Stomach (tissue), 9 donors: ENCODE measurements around the gene ZBTB17. TPM values are rescaled to one million over a fixed set of nuclear protein-coding genes. Genes with fewer than 3 reads are reported as not detected.

Experiments
- DNase-seq, 2 donors: peaks; one replicate each; pipeline versions ENCODE4 v3.0.0 to v3.0.0-alpha.2; 2013 to 2019
- H3K27ac ChIP-seq, 5 donors: fragments of 200-600 bp in 4 of 5; sonication (generic) in 4 of 5; one replicate each; pipeline ENCODE4 v1.5.1; 2013 to 2019; ENCODE audit warnings: mild to moderate bottlenecking in 1 of 5, moderate library complexity in 1 of 5
- H3K27me3 ChIP-seq, 3 donors: fragments of 200-600 bp; sonication (generic); one replicate each; pipeline ENCODE4 v1.5.1; 2017 to 2019; ENCODE audit warnings: mixed run types in 1 of 3
- H3K36me3 ChIP-seq, 4 donors: fragments of 200-600 bp; sonication (generic); 1 replicate in 3 of 4; 2 replicates in 1 of 4; pipeline ENCODE4 v1.5.1; 2016 to 2019
- H3K4me1 ChIP-seq, 4 donors: fragments of 200-600 bp; sonication (generic); one replicate each; pipeline ENCODE4 v1.5.1; 2016 to 2019
- H3K4me3 ChIP-seq, 4 donors: fragments of 200-600 bp; sonication (generic) in 3 of 4; one replicate each; pipeline ENCODE4 v1.5.1; 2016 to 2019; ENCODE audit warnings: mild to moderate bottlenecking in 1 of 4
- H3K9me3 ChIP-seq, 4 donors: fragments of 200-600 bp; sonication (generic); one replicate each; pipeline ENCODE4 v1.5.1; 2016 to 2019
- CTCF ChIP-seq, 7 experiments: fragments of 450-650 bp in 4 of 7; fragments of 200-600 bp in 3 of 7; sonication (generic) in 3 of 7; IDR thresholded peaks; one replicate each; pipeline ENCODE4 v1.5.1; 2016 to 2019; ENCODE audit warnings: antibody characterized with exemption in 7 of 7, control low read depth in 2 of 7, mild to moderate bottlenecking in 1 of 7
- EP300 ChIP-seq: sonication (generic); formaldehyde crosslinking; IDR thresholded peaks from one replicate; pipeline ENCODE4 v1.6.1; 2017; ENCODE audit warnings: antibody characterized with exemption
- POLR2A ChIP-seq, 4 donors: fragments of 450-650 bp; IDR thresholded peaks; one replicate each; pipeline ENCODE4 v1.6.1; 2016; ENCODE audit warnings: antibody characterized with exemption in 4 of 4, control low read depth in 2 of 4, mild to moderate bottlenecking in 1 of 4, moderate library complexity in 1 of 4
- POLR2AphosphoS5 ChIP-seq, 3 donors: sonication (generic); formaldehyde crosslinking; IDR thresholded peaks; one replicate each; pipeline ENCODE4 v1.6.1; 2016; ENCODE audit warnings: antibody characterized with exemption in 3 of 3
- WGBS, 5 donors: extraction: QIAGEN DNeasy Blood & Tissue Kit in 3 of 5; methylation state at CpG; one replicate each; pipeline versions ENCODE4 v1.1.5 to v1.1.7; 2013 to 2018; 5-methylcytosine and 5-hydroxymethylcytosine counted together
- intact Hi-C: fragments of 100-400 bp; cut with DNase I; formaldehyde crosslinking; loops from one replicate; pipeline ENCODE4 v1.15.1; 2023; ENCODE audit warnings: low total_unique reads
- polyA plus RNA-seq, 3 donors: library from polyadenylated mRNA; stranded (reverse); fragments of 200-250 nt; gene quantifications; one replicate each; pipeline ENCODE4 v1.2.3, GENCODE V29; 2013
- total RNA-seq, 5 donors: library from RNA; depleted of rRNA; stranded (reverse); fragments of >200 nt; gene quantifications; one replicate each; pipeline versions ENCODE4 v1.1.0 to v1.2.3, GENCODE V29; 2014 to 2016
- donor health status: healthy with polysubstance abuse.
- donor health status: Bipolar disorder and iron deficiency.
- donor health status: healthy.

ZBTB17 gene
- total and polyA plus RNA-seq, 8 donors: 13.0 to 136 (median 46.5) TPM

- no peak overlapping the region for H3K27ac ChIP-seq
- no peak overlapping the region for H3K4me3 ChIP-seq
- H3K4me1 ChIP-seq: peaks cover 0 to 10% (median 0%) of the 10 kb centered on the region in 4 donors
- H3K27me3 ChIP-seq: no peaks in the 10 kb centered on the region
- DNase-seq: no peak
- no peak for TF ChIP-seq POLR2A (IDR thresholded peaks at IDR 0.05)
- no peak for TF ChIP-seq EP300
- no peak for TF ChIP-seq CTCF (IDR thresholded peaks at IDR 0.05)
- no peak for TF ChIP-seq POLR2AphosphoS5 (IDR thresholded peaks at IDR 0.05)
- H3K36me3 ChIP-seq: no peaks in the 10 kb centered on the region
- 77 to 88% (median 81%) methylated on average over 7 to 17 of the region's 17 CpGs for WGBS, 5 donors
- no peaks in the 10 kb centered on the region for H3K9me3 ChIP-seq
- intact Hi-C loops: loop anchor here (10.0 kb wide), 1 partner anchor 178 kb away; no protein-coding TSS in a partner anchor
Measured at GRCh38 chr1:15992582-15993500, 16.9 kb upstream of the ZBTB17 start.

- Histone ChIP-seq H3K4me1 (peaks cover 0 to 10% (median 0%) of the 10 kb centered on the region in 4 donors), H3K9me3 (no peaks in the 10 kb centered on the region), H3K27me3 (no peaks in the 10 kb centered on the region), H3K4me3 (no peak overlapping the region), H3K36me3 (no peaks in the 10 kb centered on the region), H3K27ac (no peak overlapping the region)
- 86 to 93% (median 89%) methylated on average over 7 of the region's 7 CpGs for WGBS, 5 donors
- intact Hi-C loops: loop anchor here (10.0 kb wide), 1 partner anchor 177 kb away; no protein-coding TSS in a partner anchor
- no peak for DNase-seq
- no peak for TF ChIP-seq POLR2A (IDR thresholded peaks at IDR 0.05)
- no peak for TF ChIP-seq CTCF (IDR thresholded peaks at IDR 0.05)
- TF ChIP-seq POLR2AphosphoS5 (IDR thresholded peaks at IDR 0.05): no peak
- no peak for TF ChIP-seq EP300
Measured at GRCh38 chr1:15992187-15992553, 16.3 kb upstream of the ZBTB17 start.

- H3K27ac ChIP-seq: no peak overlapping the region
- intact Hi-C loops: loop anchor here (10.0 kb wide), 1 partner anchor 177 kb away; no protein-coding TSS in a partner anchor
- peaks cover 0 to 10% (median 0%) of the 10 kb centered on the region in 4 donors for H3K4me1 ChIP-seq
- no peaks in the 10 kb centered on the region for H3K9me3 ChIP-seq
- TF ChIP-seq CTCF (IDR thresholded peaks at IDR 0.05): no peak
- no peak for TF ChIP-seq POLR2A (IDR thresholded peaks at IDR 0.05)
- TF ChIP-seq EP300: no peak
- TF ChIP-seq POLR2AphosphoS5 (IDR thresholded peaks at IDR 0.05): no peak
- no peaks in the 10 kb centered on the region for H3K27me3 ChIP-seq
- H3K36me3 ChIP-seq: no peaks in the 10 kb centered on the region
- 84 to 91% (median 85%) methylated on average over 7 to 11 of the region's 11 CpGs for WGBS, 5 donors
- no peak for DNase-seq
- no peak overlapping the region for H3K4me3 ChIP-seq
Measured at GRCh38 chr1:15991427-15992186, 15.7 kb upstream of the ZBTB17 start.

- H3K27ac ChIP-seq: no peak overlapping the region
- DNase-seq: no peak
- H3K36me3 ChIP-seq: no peaks in the 10 kb centered on the region
- no peaks in the 10 kb centered on the region for H3K9me3 ChIP-seq
- H3K4me1 ChIP-seq: peaks cover 0 to 5% (median 0%) of the 10 kb centered on the region in 4 donors
- H3K4me3 ChIP-seq: no peak overlapping the region
- intact Hi-C loops: loop anchor here (10.0 kb wide), 1 partner anchor 175 kb away; no protein-coding TSS in a partner anchor
- no peak for TF ChIP-seq POLR2A (IDR thresholded peaks at IDR 0.05)
- TF ChIP-seq POLR2AphosphoS5 (IDR thresholded peaks at IDR 0.05): no peak
- no peak for TF ChIP-seq EP300
- no peak for TF ChIP-seq CTCF (IDR thresholded peaks at IDR 0.05)
- H3K27me3 ChIP-seq: no peaks in the 10 kb centered on the region
- 48 to 59% (median 54%) methylated on average over 9 of the region's 9 CpGs for WGBS, 5 donors
Measured at GRCh38 chr1:15989776-15990175, 13.9 kb upstream of the ZBTB17 start.
